Parathyroid adenoma (tissue), 2 donors: ENCODE results near the gene PSMC2.

Experiments used
- H2AFZ ChIP-seq: fragments of 300-600 bp; sonication (generic); one replicate; pipeline ENCODE4 v1.7.0; 2017; ENCODE audit warnings: antibody characterized with exemption, mild to moderate bottlenecking
- H3K27ac ChIP-seq: fragments of 300-600 bp; sonication (generic); one replicate; pipeline ENCODE4 v1.7.0; 2017
- H3K27me3 ChIP-seq: fragments of 300-600 bp; sonication (generic); one replicate; pipeline ENCODE4 v1.7.0; 2017; ENCODE audit warnings: low read length; ENCODE audit not compliant: control insufficient read depth, insufficient read depth
- H3K36me3 ChIP-seq: fragments of 300-600 bp; sonication (generic); one replicate; pipeline ENCODE4 v1.7.0; 2017; ENCODE audit warnings: low read length; ENCODE audit not compliant: control insufficient read depth, insufficient read depth
- H3K4me1 ChIP-seq: fragments of 300-600 bp; sonication (generic); one replicate; pipeline ENCODE4 v1.7.0; 2017; ENCODE audit warnings: control low read depth
- H3K4me2 ChIP-seq: fragments of 300-600 bp; sonication (generic); one replicate; pipeline ENCODE4 v1.7.0; 2017; ENCODE audit warnings: low read length
- H3K4me3 ChIP-seq: fragments of 300-600 bp; sonication (generic); one replicate; pipeline ENCODE4 v1.7.0; 2017; ENCODE audit warnings: low read depth, low read length
- H3K79me2 ChIP-seq: fragments of 300-600 bp; sonication (generic); one replicate; pipeline ENCODE4 v1.7.0; 2017; ENCODE audit warnings: control low read depth
- H3K9ac ChIP-seq: fragments of 300-600 bp; sonication (generic); one replicate; pipeline ENCODE4 v1.7.0; 2017; ENCODE audit warnings: mild to moderate bottlenecking
- H3K9me3 ChIP-seq: fragments of 300-600 bp; sonication (generic); one replicate; pipeline ENCODE4 v1.7.0; 2017; ENCODE audit warnings: low read length; ENCODE audit not compliant: control insufficient read depth
- TF ChIP-seq, protein P1 (sequence below): fragments of 300-600 bp; sonication (generic); IDR thresholded peaks from one replicate; pipeline ENCODE4 v1.7.0; 2017; ENCODE audit warnings: antibody characterized with exemption, mild to moderate bottlenecking
- donor health status: primary hyperparathyroidism.

Gene PSMC2

DNA sequence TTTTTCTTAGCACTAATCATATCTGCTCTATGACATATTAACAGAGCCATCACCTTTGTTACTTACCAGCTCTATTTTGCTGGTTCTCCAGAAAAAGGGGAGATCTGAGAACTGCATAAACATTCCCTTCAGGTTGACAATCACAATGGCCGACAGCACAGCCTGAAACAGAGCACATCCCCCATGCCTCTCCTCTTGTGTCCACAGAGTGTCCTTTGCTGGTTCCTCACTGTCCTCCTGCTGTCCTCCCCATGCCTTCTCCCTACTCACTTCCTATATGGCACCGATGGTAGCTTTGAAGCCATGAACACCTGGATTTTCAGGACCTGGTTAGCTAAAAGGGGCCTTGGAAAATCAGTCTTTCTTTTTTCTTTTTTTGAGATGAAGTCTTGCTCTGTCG lies 41.8 kb downstream of the PSMC2 start:
- Histone ChIP-seq H3K4me1 (no peaks in the 10 kb centered on the region), H2AFZ (no peak overlapping the region), H3K4me2 (no peak overlapping the region), H3K9me3 (no peaks in the 10 kb centered on the region), H3K36me3 (no peaks in the 10 kb centered on the region), H3K27me3 (no peaks in the 10 kb centered on the region), H3K27ac (no peak overlapping the region), H3K9ac (no peak overlapping the region), H3K79me2 (no peaks in the 10 kb centered on the region), H3K4me3 (no peak overlapping the region)
- TF ChIP-seq, protein P1, sequence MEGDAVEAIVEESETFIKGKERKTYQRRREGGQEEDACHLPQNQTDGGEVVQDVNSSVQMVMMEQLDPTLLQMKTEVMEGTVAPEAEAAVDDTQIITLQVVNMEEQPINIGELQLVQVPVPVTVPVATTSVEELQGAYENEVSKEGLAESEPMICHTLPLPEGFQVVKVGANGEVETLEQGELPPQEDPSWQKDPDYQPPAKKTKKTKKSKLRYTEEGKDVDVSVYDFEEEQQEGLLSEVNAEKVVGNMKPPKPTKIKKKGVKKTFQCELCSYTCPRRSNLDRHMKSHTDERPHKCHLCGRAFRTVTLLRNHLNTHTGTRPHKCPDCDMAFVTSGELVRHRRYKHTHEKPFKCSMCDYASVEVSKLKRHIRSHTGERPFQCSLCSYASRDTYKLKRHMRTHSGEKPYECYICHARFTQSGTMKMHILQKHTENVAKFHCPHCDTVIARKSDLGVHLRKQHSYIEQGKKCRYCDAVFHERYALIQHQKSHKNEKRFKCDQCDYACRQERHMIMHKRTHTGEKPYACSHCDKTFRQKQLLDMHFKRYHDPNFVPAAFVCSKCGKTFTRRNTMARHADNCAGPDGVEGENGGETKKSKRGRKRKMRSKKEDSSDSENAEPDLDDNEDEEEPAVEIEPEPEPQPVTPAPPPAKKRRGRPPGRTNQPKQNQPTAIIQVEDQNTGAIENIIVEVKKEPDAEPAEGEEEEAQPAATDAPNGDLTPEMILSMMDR = no peak

DNA sequence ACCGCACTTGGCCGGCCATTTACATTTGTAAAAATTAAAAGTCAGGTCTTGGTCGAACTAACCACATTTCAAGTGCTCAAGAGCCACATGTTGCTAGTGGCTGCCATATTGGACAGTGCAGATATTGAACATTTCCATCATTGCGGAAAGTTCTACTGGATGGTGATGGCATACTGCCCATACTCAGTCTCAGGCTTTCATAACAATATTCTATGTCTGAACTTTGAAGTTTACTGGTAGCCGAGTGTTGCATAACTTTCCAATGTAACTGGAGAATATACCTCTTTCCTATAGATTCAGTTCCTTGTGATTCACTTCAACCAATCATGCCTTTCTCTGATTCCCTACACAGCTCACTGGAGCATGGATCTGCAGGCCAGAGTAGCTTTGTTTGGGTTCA lies 43.7 kb downstream of the PSMC2 start:
- H3K79me2 ChIP-seq = no peaks in the 10 kb centered on the region
- no peaks in the 10 kb centered on the region for H3K9me3 ChIP-seq
- H3K36me3 ChIP-seq = no peaks in the 10 kb centered on the region
- no peak overlapping the region for H3K9ac ChIP-seq
- no peaks in the 10 kb centered on the region for H3K27me3 ChIP-seq
- no peak overlapping the region for H3K27ac ChIP-seq
- no peak overlapping the region for H3K4me2 ChIP-seq
- TF ChIP-seq, protein P1 = no peak
- no peaks in the 10 kb centered on the region for H3K4me1 ChIP-seq
- no peak overlapping the region for H3K4me3 ChIP-seq
- H2AFZ ChIP-seq = no peak overlapping the region

DNA sequence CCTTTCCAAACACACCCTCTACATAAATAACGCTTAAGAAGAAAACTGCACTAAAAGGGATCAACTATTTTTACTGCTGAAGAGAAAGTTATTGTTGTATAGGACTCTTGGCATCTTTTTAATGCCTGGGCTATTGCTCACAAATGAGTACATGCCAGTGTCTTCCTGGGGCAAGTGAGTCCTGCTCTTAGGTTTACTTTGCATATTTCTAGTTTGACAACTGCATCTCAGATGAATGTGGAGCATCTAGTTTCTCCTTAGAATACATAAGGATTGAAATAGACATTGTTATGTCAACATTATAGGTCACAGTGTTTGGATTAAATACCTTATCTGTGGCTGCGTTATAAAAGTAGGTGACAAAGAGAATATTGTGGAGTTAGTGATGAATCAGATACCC lies 44.5 kb downstream of the PSMC2 start:
- Histone ChIP-seq H3K27ac (no peak overlapping the region), H3K4me2 (no peak overlapping the region), H3K27me3 (no peaks in the 10 kb centered on the region), H3K79me2 (no peaks in the 10 kb centered on the region), H3K9me3 (no peaks in the 10 kb centered on the region), H3K9ac (no peak overlapping the region), H3K4me1 (no peaks in the 10 kb centered on the region), H3K36me3 (no peaks in the 10 kb centered on the region), H3K4me3 (no peak overlapping the region), H2AFZ (no peak overlapping the region)
- TF ChIP-seq, protein P1 = no peak

DNA sequence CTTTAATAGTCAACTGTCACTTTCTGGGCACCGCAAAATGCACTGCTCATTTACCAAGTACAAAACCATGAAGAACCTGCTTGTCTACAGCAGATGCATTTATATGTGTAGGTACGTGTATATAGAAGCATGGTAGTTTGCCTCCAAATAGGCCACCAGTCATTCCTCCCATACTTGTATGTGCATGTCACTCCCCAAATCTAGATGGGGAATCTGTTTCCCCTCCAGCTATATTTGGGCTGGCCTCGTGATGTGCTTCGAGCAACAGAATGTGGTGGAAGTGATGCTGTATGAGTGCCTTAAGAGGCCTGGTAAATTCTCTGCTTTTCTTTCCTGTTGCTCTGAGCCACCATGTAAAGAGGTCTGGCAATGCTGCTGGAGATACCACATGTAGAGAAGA lies 47.1 kb downstream of the PSMC2 start:
- Histone ChIP-seq H3K79me2 (no peaks in the 10 kb centered on the region), H3K27me3 (no peaks in the 10 kb centered on the region), H3K4me2 (no peak overlapping the region), H3K27ac (no peak overlapping the region), H3K4me1 (no peaks in the 10 kb centered on the region), H3K4me3 (no peak overlapping the region), H3K9me3 (no peaks in the 10 kb centered on the region), H2AFZ (no peak overlapping the region), H3K9ac (no peak overlapping the region), H3K36me3 (no peaks in the 10 kb centered on the region)
- TF ChIP-seq, protein P1 = no peak

DNA sequence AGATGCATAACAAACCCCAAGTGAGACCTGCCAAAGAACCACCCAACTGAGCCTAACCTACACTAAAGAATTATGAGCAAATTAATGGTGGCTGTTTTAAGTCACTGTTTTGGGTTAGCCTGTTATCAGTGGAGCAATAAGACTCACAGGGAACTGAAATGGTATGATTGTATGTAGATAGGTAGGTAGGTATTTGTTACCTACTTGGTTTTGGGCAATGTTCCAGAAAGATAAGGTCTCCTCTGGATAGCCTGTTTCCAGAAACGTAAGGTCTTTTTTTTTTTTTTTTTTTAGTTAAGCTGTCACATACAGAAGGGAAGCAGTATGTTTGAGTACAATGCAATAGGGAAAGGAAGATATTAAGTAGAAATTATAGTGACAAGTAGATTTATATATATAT lies 47.6 kb downstream of the PSMC2 start:
- Histone ChIP-seq H3K9ac (no peak overlapping the region), H3K4me1 (no peaks in the 10 kb centered on the region), H3K27me3 (no peaks in the 10 kb centered on the region), H3K27ac (no peak overlapping the region), H2AFZ (no peak overlapping the region), H3K9me3 (no peaks in the 10 kb centered on the region), H3K79me2 (no peaks in the 10 kb centered on the region), H3K4me3 (no peak overlapping the region), H3K4me2 (no peak overlapping the region), H3K36me3 (no peaks in the 10 kb centered on the region)
- TF ChIP-seq, protein P1 = no peak
